ENCODE measurements around the gene ASS1. TPM values are rescaled to one million over a fixed set of nuclear protein-coding genes. Genes with fewer than 3 reads are reported as not detected.

Gene ASS1
- total RNA-seq, 1 experiment from 2014 or later, result 299 TPM

DNA sequence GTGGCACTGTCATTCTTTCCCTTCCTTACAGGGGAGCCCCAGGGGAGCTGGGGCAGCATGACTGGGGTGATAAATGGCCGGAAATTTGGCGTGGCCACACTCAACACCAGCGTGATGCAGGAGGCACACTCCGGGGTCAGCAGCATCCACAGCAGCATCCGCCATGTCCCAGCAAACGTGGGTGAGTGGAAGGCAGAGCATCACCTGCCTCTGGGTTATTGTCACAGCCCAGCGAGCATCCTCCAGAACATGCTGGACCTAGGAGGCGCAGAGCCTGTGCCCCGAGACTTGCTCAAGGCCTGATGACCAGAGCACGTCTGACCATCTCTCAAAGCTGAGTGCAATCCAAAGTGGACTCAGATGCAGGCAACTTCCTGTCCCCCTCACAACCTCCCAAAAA, 22.2 kb upstream of the ASS1 start:
- TF ChIP-seq, protein P1, sequence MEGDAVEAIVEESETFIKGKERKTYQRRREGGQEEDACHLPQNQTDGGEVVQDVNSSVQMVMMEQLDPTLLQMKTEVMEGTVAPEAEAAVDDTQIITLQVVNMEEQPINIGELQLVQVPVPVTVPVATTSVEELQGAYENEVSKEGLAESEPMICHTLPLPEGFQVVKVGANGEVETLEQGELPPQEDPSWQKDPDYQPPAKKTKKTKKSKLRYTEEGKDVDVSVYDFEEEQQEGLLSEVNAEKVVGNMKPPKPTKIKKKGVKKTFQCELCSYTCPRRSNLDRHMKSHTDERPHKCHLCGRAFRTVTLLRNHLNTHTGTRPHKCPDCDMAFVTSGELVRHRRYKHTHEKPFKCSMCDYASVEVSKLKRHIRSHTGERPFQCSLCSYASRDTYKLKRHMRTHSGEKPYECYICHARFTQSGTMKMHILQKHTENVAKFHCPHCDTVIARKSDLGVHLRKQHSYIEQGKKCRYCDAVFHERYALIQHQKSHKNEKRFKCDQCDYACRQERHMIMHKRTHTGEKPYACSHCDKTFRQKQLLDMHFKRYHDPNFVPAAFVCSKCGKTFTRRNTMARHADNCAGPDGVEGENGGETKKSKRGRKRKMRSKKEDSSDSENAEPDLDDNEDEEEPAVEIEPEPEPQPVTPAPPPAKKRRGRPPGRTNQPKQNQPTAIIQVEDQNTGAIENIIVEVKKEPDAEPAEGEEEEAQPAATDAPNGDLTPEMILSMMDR (IDR thresholded peaks at IDR 0.05; ENCODE audit: unreplicated experiment), result no peak
- CTCF ChIA-PET, result interaction anchor here (1.2 kb wide), 1 partner anchor 9 kb away, joined by 3 read pairs; no protein-coding TSS in a partner anchor
- Mint-ChIP-seq H3K4me1 (ENCODE audit: insufficient read depth, unreplicated experiment) (peaks cover 8% of the 10 kb centered on the region), H3K4me3 (ENCODE audit: unreplicated experiment) (no peak overlapping the region), H3K27ac (ENCODE audit: low read depth, unreplicated experiment) (no peak overlapping the region), H3K9me3 (ENCODE audit: unreplicated experiment) (no peaks in the 10 kb centered on the region), H3K27me3 (ENCODE audit: insufficient read depth, unreplicated experiment) (no peaks in the 10 kb centered on the region), H3K36me3 (ENCODE audit: insufficient read depth, unreplicated experiment) (peaks cover 11% of the 10 kb centered on the region)
- no peak for DNase-seq (ENCODE audit: unreplicated experiment)
- no TSS peak for BruUV-seq (replicated peaks)
- intact Hi-C loops (cut with micrococcal nuclease), result no loop called here
- POLR2A ChIA-PET, result no interaction called here

- H3K4me3 Mint-ChIP-seq (ENCODE audit: unreplicated experiment), result no peak overlapping the region
- ChIA-PET CTCF (interaction anchor here (0.5 to 0.6 kb wide), 2 partner anchors 181 to 284 kb away, joined by 3 read pairs; no protein-coding TSS in a partner anchor), POLR2A (no interaction called here)
- DNase-seq (ENCODE audit: unreplicated experiment), result no peak
- H3K36me3 Mint-ChIP-seq (ENCODE audit: insufficient read depth, unreplicated experiment), result peaks cover 11% of the 10 kb centered on the region
- H3K9me3 Mint-ChIP-seq (ENCODE audit: unreplicated experiment), result no peaks in the 10 kb centered on the region
- no peak overlapping the region for H3K27ac Mint-ChIP-seq (ENCODE audit: low read depth, unreplicated experiment)
- TF ChIP-seq, protein P1 (IDR thresholded peaks at IDR 0.05; ENCODE audit: unreplicated experiment), result no peak
- H3K4me1 Mint-ChIP-seq (ENCODE audit: insufficient read depth, unreplicated experiment), result peaks cover 8% of the 10 kb centered on the region
- no TSS peak for BruUV-seq (replicated peaks)
- intact Hi-C loops (cut with micrococcal nuclease), result no loop called here
- no peaks in the 10 kb centered on the region for H3K27me3 Mint-ChIP-seq (ENCODE audit: insufficient read depth, unreplicated experiment)
Measured at GRCh38 chr9:130423272-130423671, 21.5 kb upstream of the ASS1 start.

DNA sequence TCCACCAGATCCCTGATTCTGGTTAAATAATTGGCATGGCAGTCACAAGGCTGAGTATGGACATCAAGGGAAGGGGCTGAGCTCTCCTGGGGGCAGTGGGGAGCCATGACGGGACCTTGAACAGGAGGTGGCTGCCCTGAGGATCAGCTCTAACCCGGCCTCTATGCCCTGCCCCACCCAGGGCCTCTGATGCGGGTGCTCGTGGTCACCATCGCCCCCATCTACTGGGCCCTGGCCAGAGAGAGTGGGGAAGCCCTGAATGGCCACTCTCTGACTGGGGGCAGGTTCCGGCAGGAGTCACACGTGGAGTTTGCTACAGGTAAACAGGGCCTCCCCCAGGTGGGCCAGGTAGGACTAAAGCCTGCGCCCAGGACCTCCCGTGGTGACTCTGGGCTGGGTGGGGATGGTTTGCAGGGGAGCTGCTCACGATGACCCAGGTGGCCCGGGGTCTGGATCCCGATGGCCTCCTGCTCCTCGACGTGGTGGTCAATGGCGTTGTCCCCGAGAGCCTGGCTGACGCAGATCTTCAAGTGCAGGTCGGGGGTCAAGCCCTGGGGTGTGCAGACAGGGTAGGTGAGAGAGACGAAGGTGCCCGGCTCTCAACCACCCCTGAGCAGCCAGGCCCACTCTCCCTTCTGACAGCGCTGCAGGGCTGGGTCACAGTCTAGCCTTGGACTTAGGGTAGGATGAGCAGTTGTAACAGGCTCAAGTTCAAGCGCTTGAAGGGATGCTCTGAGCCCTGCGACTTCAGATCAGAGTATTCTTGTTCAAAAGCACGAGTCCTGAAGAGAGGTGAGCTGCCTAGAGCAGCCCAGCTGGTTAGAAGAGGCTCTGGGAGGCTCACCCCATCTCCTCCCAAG, 19.9 kb upstream of the ASS1 start:
- Mint-ChIP-seq H3K4me3 (ENCODE audit: unreplicated experiment) (no peak overlapping the region), H3K36me3 (ENCODE audit: insufficient read depth, unreplicated experiment) (peaks cover 5% of the 10 kb centered on the region), H3K4me1 (ENCODE audit: insufficient read depth, unreplicated experiment) (peaks cover 8% of the 10 kb centered on the region), H3K27ac (ENCODE audit: low read depth, unreplicated experiment) (no peak overlapping the region), H3K9me3 (ENCODE audit: unreplicated experiment) (peaks cover 3% of the 10 kb centered on the region), H3K27me3 (ENCODE audit: insufficient read depth, unreplicated experiment) (no peaks in the 10 kb centered on the region)
- no TSS peak for BruUV-seq (replicated peaks)
- TF ChIP-seq, protein P1 (IDR thresholded peaks at IDR 0.05; ENCODE audit: unreplicated experiment), result no peak
- ChIA-PET CTCF (no interaction called here), POLR2A (interaction anchor here (0.6 to 0.7 kb wide), 2 partner anchors 131 to 673 kb away, joined by 3 read pairs; no protein-coding TSS in a partner anchor)
- DNase-seq (ENCODE audit: unreplicated experiment), result no peak
- intact Hi-C loops (cut with micrococcal nuclease), result no loop called here

DNA sequence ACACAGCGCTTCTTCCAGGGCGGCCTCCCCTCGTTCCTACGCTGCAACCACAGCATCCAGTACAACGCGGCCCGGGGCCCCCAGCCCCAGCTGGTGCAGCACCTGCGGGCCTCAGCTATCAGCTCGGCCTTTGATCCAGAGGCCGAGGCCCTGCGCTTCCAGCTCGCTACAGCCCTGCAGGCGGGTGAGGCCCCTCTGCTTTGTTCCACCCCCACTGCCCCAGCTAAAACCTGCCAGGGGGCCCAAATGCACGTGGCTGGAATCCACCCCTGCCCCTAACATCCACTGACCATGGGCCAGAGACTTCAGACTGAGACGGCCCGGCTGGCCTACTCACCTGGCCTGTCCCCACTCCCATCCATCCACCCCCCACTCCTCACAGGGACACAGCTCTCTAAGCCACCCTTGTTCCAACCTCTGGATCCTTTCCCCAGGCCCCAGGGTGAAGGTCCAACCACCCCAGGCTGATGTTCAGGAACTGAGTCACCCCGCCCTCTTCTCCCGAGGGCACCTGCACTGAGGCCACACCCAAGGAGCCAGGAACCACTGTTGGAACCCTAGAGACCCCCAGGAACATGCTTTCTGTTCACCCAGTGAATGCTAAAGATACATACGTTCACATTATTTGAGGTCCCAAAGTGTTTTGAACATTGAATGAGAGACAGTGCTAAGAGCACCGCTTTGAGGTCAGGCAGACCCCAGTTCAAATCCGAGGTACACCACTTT, 18.9 kb upstream of the ASS1 start:
- BruUV-seq (replicated peaks), result no TSS peak
- Mint-ChIP-seq H3K27ac (ENCODE audit: low read depth, unreplicated experiment) (no peak overlapping the region), H3K4me1 (ENCODE audit: insufficient read depth, unreplicated experiment) (peaks cover 8% of the 10 kb centered on the region), H3K36me3 (ENCODE audit: insufficient read depth, unreplicated experiment) (peaks cover 5% of the 10 kb centered on the region), H3K27me3 (ENCODE audit: insufficient read depth, unreplicated experiment) (no peaks in the 10 kb centered on the region), H3K9me3 (ENCODE audit: unreplicated experiment) (peaks cover 7% of the 10 kb centered on the region), H3K4me3 (ENCODE audit: unreplicated experiment) (no peak overlapping the region)
- ChIA-PET POLR2A (interaction anchor here (1.6 to 2.4 kb wide), 3 partner anchors 11 to 264 kb away, joined by 6 to 12 read pairs (median 7); no protein-coding TSS in a partner anchor), CTCF (interaction anchor here (0.8 to 2.3 kb wide), 3 partner anchors 9 to 256 kb away, joined by 3 to 8 read pairs (median 3); no protein-coding TSS in a partner anchor)
- intact Hi-C loops (cut with micrococcal nuclease), result no loop called here
- no peak for DNase-seq (ENCODE audit: unreplicated experiment)
- TF ChIP-seq, protein P1 (IDR thresholded peaks at IDR 0.05; ENCODE audit: unreplicated experiment), result no peak

Data from MCF 10A (cell line).